H9 (cell line): ENCODE results near the gene CDC27. TPM values are rescaled to one million over a fixed set of nuclear protein-coding genes. Genes with fewer than 3 reads are reported as not detected.
"Not testable (repeated sequence)": the region's sequence is repeated elsewhere in the genome, so short reads cannot be mapped to it uniquely, and the experiment has no call there.

Experiments used
- DNase-seq: peaks from one replicate; pipeline ENCODE4 v3.0.0-alpha.2; 2017
- H2AFZ ChIP-seq: one replicate; pipeline ENCODE4 v1.6.1; 2013; ENCODE audit warnings: mild to moderate bottlenecking, low read length, control low read depth, moderate library complexity
- H2AK5ac ChIP-seq: 2 replicates; pipeline ENCODE4 v1.6.1; 2013; ENCODE audit warnings: low read length, control low read depth, mixed read lengths; ENCODE audit not compliant: insufficient read length
- H2BK120ac ChIP-seq: one replicate; pipeline ENCODE4 v1.6.1; 2013; ENCODE audit warnings: low read depth, mild to moderate bottlenecking, low read length, control low read depth, inconsistent platforms; ENCODE audit not compliant: poor library complexity, severe bottlenecking
- H2BK12ac ChIP-seq: 2 replicates; pipeline ENCODE4 v1.6.1; 2013; ENCODE audit warnings: low read length, control low read depth, mixed read lengths, low read depth; ENCODE audit not compliant: insufficient read length
- H2BK15ac ChIP-seq: 2 replicates; pipeline ENCODE4 v1.6.1; 2013; ENCODE audit warnings: low read depth, low read length, control low read depth
- H2BK20ac ChIP-seq: one replicate; pipeline ENCODE4 v1.6.1; 2013; ENCODE audit warnings: low read depth, mild to moderate bottlenecking, low read length, control low read depth, inconsistent platforms; ENCODE audit not compliant: poor library complexity, severe bottlenecking
- H2BK5ac ChIP-seq: 2 replicates; pipeline ENCODE4 v1.6.1; 2013; ENCODE audit warnings: low read length, control low read depth, mixed read lengths; ENCODE audit not compliant: insufficient read length
- H3K14ac ChIP-seq: 2 replicates; pipeline ENCODE4 v1.6.1; 2013; ENCODE audit warnings: low read length, control low read depth; ENCODE audit not compliant: insufficient read depth
- H3K18ac ChIP-seq: 2 replicates; pipeline ENCODE4 v1.6.1; 2013; ENCODE audit warnings: low read depth, mild to moderate bottlenecking, mixed read lengths, low read length, control low read depth; ENCODE audit not compliant: insufficient read length
- H3K23ac ChIP-seq: 2 replicates; pipeline ENCODE4 v1.6.1; 2013; ENCODE audit warnings: low read length, control low read depth, mixed read lengths, low read depth; ENCODE audit not compliant: insufficient read length
- H3K23me2 ChIP-seq: 2 replicates; pipeline ENCODE4 v1.6.1; 2013; ENCODE audit warnings: low read depth, mild to moderate bottlenecking, mixed read lengths, low read length, control low read depth; ENCODE audit not compliant: insufficient read length, poor library complexity, severe bottlenecking
- H3K27ac ChIP-seq: 2 replicates; pipeline ENCODE4 v1.5.1; 2013; ENCODE audit warnings: low read length, control low read depth, mixed read lengths, low read depth; ENCODE audit not compliant: insufficient read length
- H3K27me3 ChIP-seq: 2 replicates; pipeline ENCODE4 v1.6.1; 2013; ENCODE audit warnings: low read length, control low read depth, inconsistent platforms; ENCODE audit not compliant: insufficient read depth
- H3K4ac ChIP-seq: 2 replicates; pipeline ENCODE4 v1.6.1; 2013; ENCODE audit warnings: low read depth, mild to moderate bottlenecking, control low read depth, inconsistent platforms, low read length, moderate library complexity
- H3K4me1 ChIP-seq: 2 replicates; pipeline ENCODE4 v1.6.1; 2013; ENCODE audit warnings: low read length, control low read depth, inconsistent platforms; ENCODE audit not compliant: insufficient read depth
- H3K4me2 ChIP-seq: 2 replicates; pipeline ENCODE4 v1.6.1; 2013; ENCODE audit warnings: low read length, control low read depth, mixed read lengths; ENCODE audit not compliant: insufficient read length, insufficient read depth
- H3K56ac ChIP-seq: 2 replicates; pipeline ENCODE4 v1.6.1; 2013; ENCODE audit warnings: low read depth, mild to moderate bottlenecking, mixed read lengths, low read length, control low read depth; ENCODE audit not compliant: insufficient read length
- H3K79me1 ChIP-seq: 2 replicates; pipeline ENCODE4 v1.6.1; 2013; ENCODE audit warnings: low read depth, mild to moderate bottlenecking, moderate library complexity, low read length, control low read depth, inconsistent platforms; ENCODE audit not compliant: insufficient read depth, poor library complexity, severe bottlenecking
- H3K79me2 ChIP-seq: 2 replicates; pipeline ENCODE4 v1.6.1; 2013; ENCODE audit warnings: low read length, control low read depth, inconsistent platforms; ENCODE audit not compliant: insufficient read depth
- H3K9ac ChIP-seq: 2 replicates; pipeline ENCODE4 v1.6.1; 2013; ENCODE audit warnings: low read length, control low read depth, mixed read lengths; ENCODE audit not compliant: insufficient read length; ENCODE audit errors: extremely low read depth
- H3K9me3 ChIP-seq: one replicate; pipeline ENCODE4 v1.6.1; 2013; ENCODE audit warnings: low read depth, low read length, inconsistent platforms; ENCODE audit not compliant: control insufficient read depth
- H3T11ph ChIP-seq: one replicate; pipeline ENCODE4 v1.6.1; 2013; ENCODE audit warnings: mild to moderate bottlenecking, low read length, control low read depth, inconsistent platforms
- H4K20me1 ChIP-seq: one replicate; pipeline ENCODE4 v1.6.1; 2013; ENCODE audit not compliant: control insufficient read depth, insufficient read length, insufficient read depth
- H4K5ac ChIP-seq: 2 replicates; pipeline ENCODE4 v1.6.1; 2013; ENCODE audit warnings: low read depth, mild to moderate bottlenecking, mixed read lengths, low read length, control low read depth; ENCODE audit not compliant: insufficient read length
- H4K8ac ChIP-seq: replicated peaks from 2 replicates; pipeline ENCODE4 v1.6.1; 2013; ENCODE audit warnings: low read length, control low read depth, mixed read lengths, low read depth; ENCODE audit not compliant: insufficient read length
- H4K91ac ChIP-seq: 2 replicates; pipeline ENCODE4 v1.6.1; 2013; ENCODE audit warnings: low read depth, mild to moderate bottlenecking, moderate library complexity, mixed read lengths, low read length, control low read depth; ENCODE audit not compliant: insufficient read length
- H3K27ac Mint-ChIP-seq, 3 experiments: 2 replicates in 2 of 3; 3 replicates in 1 of 3; pipeline ENCODE4 v1.8.0; 2020 to 2021; ENCODE audit warnings: mixed read lengths in 3 of 3, mild to moderate bottlenecking in 1 of 3, moderate library complexity in 1 of 3
- H3K27me3 Mint-ChIP-seq: 2 replicates; pipeline ENCODE4 v1.8.0; 2021; ENCODE audit warnings: low read depth, mild to moderate bottlenecking, moderate library complexity, mixed read lengths
- H3K36me3 Mint-ChIP-seq, 3 experiments: 2 replicates in 2 of 3; 3 replicates in 1 of 3; pipeline ENCODE4 v1.8.0; 2020 to 2021; ENCODE audit warnings: low read depth in 3 of 3, mixed read lengths in 3 of 3; ENCODE audit not compliant: insufficient read depth in 1 of 3
- H3K4me1 Mint-ChIP-seq, 2 experiments: 2 replicates each; pipeline ENCODE4 v1.8.0; 2020; ENCODE audit warnings: mixed read lengths in 2 of 2
- H3K4me3 Mint-ChIP-seq, 2 experiments: 2 replicates in 1 of 2; 3 replicates in 1 of 2; pipeline ENCODE4 v1.8.0; 2020 to 2021; ENCODE audit warnings: mild to moderate bottlenecking in 2 of 2, mixed read lengths in 2 of 2, moderate library complexity in 1 of 2
- H3K9me3 Mint-ChIP-seq, 2 experiments: 2 replicates in 1 of 2; 3 replicates in 1 of 2; pipeline ENCODE4 v1.8.0; 2020; ENCODE audit warnings: mild to moderate bottlenecking in 2 of 2, mixed read lengths in 2 of 2, moderate library complexity in 1 of 2
- CTCF ChIP-seq: fragments of 200-600 bp; sonication (generic); conservative IDR thresholded peaks from 3 replicates; pipeline ENCODE4 v1.8.0; 2021; ENCODE audit warnings: antibody characterized with exemption, mild to moderate bottlenecking
- WGBS: extraction: QIAGEN DNeasy Blood & Tissue Kit; methylation state at CpG from one replicate; pipeline ENCODE4 v1.1.7; 2013; ENCODE audit warnings: missing lambda C conversion rate, low lambda C conversion rate, mixed read lengths; ENCODE audit not compliant: insufficient read length; ENCODE audit errors: extremely low coverage; 5-methylcytosine and 5-hydroxymethylcytosine counted together
- total RNA-seq: library from RNA; stranded (reverse); gene quantifications from 2 replicates; pipeline ENCODE4 v1.2.1, GENCODE V29; 2021

CDC27 gene
- total RNA-seq, 1 experiment from 2014 or later = 82.5 TPM

- H2BK5ac ChIP-seq = no peak overlapping the region
- no peak overlapping the region for H4K91ac ChIP-seq
- no peak overlapping the region for H3K4me3 Mint-ChIP-seq
- no peak overlapping the region for H3K14ac ChIP-seq
- H3T11ph ChIP-seq = no peak overlapping the region
- no peak overlapping the region for H4K5ac ChIP-seq
- no CpG with 5 or more reads among the region's 2 CpGs for WGBS
- no peaks in the 10 kb centered on the region for H3K27me3 ChIP-seq
- peak overlapping the region in 2 of 3 experiments; percentile 16 to 68; a peak in 3 of 7 replicates for H3K27ac Mint-ChIP-seq
- no peaks in the 10 kb centered on the region for H3K4me1 ChIP-seq
- no peak for DNase-seq
- H3K23ac ChIP-seq = no peak overlapping the region
- H3K18ac ChIP-seq = no peak overlapping the region
- H3K9me3 Mint-ChIP-seq = no peaks in the 10 kb centered on the region
- H2BK12ac ChIP-seq = no peak overlapping the region
- H3K56ac ChIP-seq = no peak overlapping the region
- H3K27me3 Mint-ChIP-seq = no peaks in the 10 kb centered on the region; the same call in 1 of the 2 replicates
- no peak for TF ChIP-seq CTCF
- H2AK5ac ChIP-seq = no peak overlapping the region
- peaks cover 4 to 19% of the 10 kb centered on the region in 2 experiments for H3K4me1 Mint-ChIP-seq
- no peak overlapping the region for H4K8ac ChIP-seq
- no peak overlapping the region for H3K27ac ChIP-seq
- H3K79me2 ChIP-seq = no peaks in the 10 kb centered on the region
- no peaks in the 10 kb centered on the region for H4K20me1 ChIP-seq
- no peaks in the 10 kb centered on the region for H3K9me3 ChIP-seq
- H3K79me1 ChIP-seq = peaks cover 3% of the 10 kb centered on the region
- H3K4me2 ChIP-seq = no peak overlapping the region
- no peak overlapping the region for H2AFZ ChIP-seq
- H3K9ac ChIP-seq = no peak overlapping the region
- H2BK120ac ChIP-seq = no peak overlapping the region
- peaks cover 17 to 36% (median 33%) of the 10 kb centered on the region in 3 experiments; a peak in 6 of 7 replicates for H3K36me3 Mint-ChIP-seq
- no peak overlapping the region for H2BK15ac ChIP-seq
- H3K4ac ChIP-seq = no peak overlapping the region
- no peaks in the 10 kb centered on the region for H3K23me2 ChIP-seq
- H2BK20ac ChIP-seq = no peak overlapping the region
Measured at GRCh38 chr17:47176389-47176826, 12.7 kb downstream of the CDC27 start.

- not testable (repeated sequence) for H4K8ac ChIP-seq, H3K27me3 ChIP-seq, H2BK15ac ChIP-seq, H2BK120ac ChIP-seq, H3K4me1 ChIP-seq, H3K23ac ChIP-seq, H3K79me1 ChIP-seq, H2AK5ac ChIP-seq, H3K27me3 Mint-ChIP-seq, H3K4me2 ChIP-seq, H3K9ac ChIP-seq, H2BK12ac ChIP-seq, H3K9me3 Mint-ChIP-seq, H4K91ac ChIP-seq, H2BK20ac ChIP-seq, H3K4ac ChIP-seq, H3K56ac ChIP-seq, H3T11ph ChIP-seq, DNase-seq, H3K14ac ChIP-seq, H3K23me2 ChIP-seq, H3K79me2 ChIP-seq, H2BK5ac ChIP-seq, H4K5ac ChIP-seq, H3K27ac ChIP-seq, H3K9me3 ChIP-seq, H3K4me3 Mint-ChIP-seq, H3K18ac ChIP-seq, H4K20me1 ChIP-seq, H2AFZ ChIP-seq
- H3K36me3 Mint-ChIP-seq = peaks cover 14 to 41% (median 41%) of the 10 kb centered on the region in 3 experiments; a peak in 6 of 7 replicates
- WGBS = no CpG with 5 or more reads among the region's 8 CpGs
- H3K27ac Mint-ChIP-seq = peak overlapping the region in 1 of 3 experiments; percentile 24; a peak in 1 of 7 replicates
- H3K4me1 Mint-ChIP-seq = peaks cover 4 to 19% of the 10 kb centered on the region in 2 experiments
Measured at GRCh38 chr17:47174823-47175222, 14.3 kb downstream of the CDC27 start.
